Stimulated activated CD8-positive, alpha-beta memory T cell treated with anti-CD3 and anti-CD28 coated beads, Interleukin-4, amount 100 ng/mL, for 48 hours (primary cell): ENCODE results near the gene MYORG.

Source experiments
- DNase-seq: peaks from one replicate; pipeline ENCODE4 v3.0.0-alpha.2; 2020

Gene MYORG

GRCh38 chr9:34384368-34385165, 7.9 kb upstream of the MYORG start:
- no peak for DNase-seq

- no peak for DNase-seq
Measured at GRCh38 chr9:34383904-34384303, 7.2 kb upstream of the MYORG start.

- no peak for DNase-seq
Measured at GRCh38 chr9:34382879-34383278, 6.2 kb upstream of the MYORG start.

- DNase-seq, result no peak
Measured at GRCh38 chr9:34382054-34382453, 5.4 kb upstream of the MYORG start.

GRCh38 chr9:34381323-34381722, 4.6 kb upstream of the MYORG start:
- no peak for DNase-seq

GRCh38 chr9:34380511-34381315, 4.0 kb upstream of the MYORG start:
- peak; percentile 82 for DNase-seq

- peak; percentile 41 for DNase-seq
Measured at GRCh38 chr9:34380034-34380510, 3.4 kb upstream of the MYORG start.

- peak; percentile 94 for DNase-seq
Measured at GRCh38 chr9:34379334-34380033, 2.8 kb upstream of the MYORG start.

- DNase-seq, result no peak
Measured at GRCh38 chr9:34378376-34379060, 1.8 kb upstream of the MYORG start.

- DNase-seq, result no peak
Measured at GRCh38 chr9:34377404-34377746, 677 bp upstream of the MYORG start.

GRCh38 chr9:34375901-34376595, 650 bp downstream of the MYORG start:
- DNase-seq, result peak; percentile 62

GRCh38 chr9:34374905-34375552, 1.7 kb downstream of the MYORG start:
- DNase-seq, result no peak

GRCh38 chr9:34374339-34374738, 2.4 kb downstream of the MYORG start:
- DNase-seq, result no peak

- no peak for DNase-seq
Measured at GRCh38 chr9:34373749-34374148, 2.9 kb downstream of the MYORG start.

GRCh38 chr9:34372467-34373011, 4.2 kb downstream of the MYORG start:
- DNase-seq, result no peak

GRCh38 chr9:34371886-34372466, 4.7 kb downstream of the MYORG start:
- DNase-seq, result no peak

GRCh38 chr9:34370970-34371880, 5.5 kb downstream of the MYORG start:
- DNase-seq, result no peak

- no peak for DNase-seq
Measured at GRCh38 chr9:34370335-34370969, 6.2 kb downstream of the MYORG start.

GRCh38 chr9:34369636-34370035, 7.1 kb downstream of the MYORG start:
- no peak for DNase-seq
